ENCODE results near the gene OR51T1.

Gene OR51T1

GRCh38 chr11:4921796-4922195, 40.1 kb downstream of the OR51T1 start:
- no peak overlapping the region for H3K4me2 ChIP-seq (ENCODE audit: low read depth, low read length, poor library complexity, severe bottlenecking)
- no peaks in the 10 kb centered on the region for H3K36me3 ChIP-seq (ENCODE audit: low read length)
- H3K4me3 ChIP-seq (ENCODE audit: insufficient read depth, low read length, poor library complexity, severe bottlenecking): no peak overlapping the region
- H3K9me3 ChIP-seq (ENCODE audit: insufficient read depth, low read length): no peaks in the 10 kb centered on the region
- no peaks in the 10 kb centered on the region for H4K20me1 ChIP-seq (ENCODE audit: low read depth, low read length)
- no peaks in the 10 kb centered on the region for H3K9me2 ChIP-seq (replicated peaks; ENCODE audit: insufficient read depth, low read length)
- H3K27me3 ChIP-seq (ENCODE audit: low read length): no peaks in the 10 kb centered on the region
- TF ChIP-seq EZH2phosphoT487 (conservative IDR thresholded peaks at IDR 0.05; ENCODE audit: low read length) (no peak), CTCF (IDR thresholded peaks at IDR 0.05; ENCODE audit: insufficient read depth, low read length, poor library complexity, severe bottlenecking) (no peak)
- H3K79me2 ChIP-seq (ENCODE audit: insufficient read depth, low read length): no peaks in the 10 kb centered on the region
- no peaks in the 10 kb centered on the region for H3F3A ChIP-seq (ENCODE audit: insufficient read depth)
- H3K9ac ChIP-seq (ENCODE audit: low read length): no peak overlapping the region
- H3K27ac ChIP-seq (ENCODE audit: low read depth, low read length): no peak overlapping the region
- no peak overlapping the region for H2AFZ ChIP-seq (ENCODE audit: low read depth, low read length, severe bottlenecking)

- Histone ChIP-seq H3F3A (ENCODE audit: insufficient read depth) (no peaks in the 10 kb centered on the region), H2AFZ (ENCODE audit: low read depth, low read length, severe bottlenecking) (no peak overlapping the region), H3K36me3 (ENCODE audit: low read length) (no peaks in the 10 kb centered on the region), H3K4me3 (ENCODE audit: insufficient read depth, low read length, poor library complexity, severe bottlenecking) (no peak overlapping the region), H3K79me2 (ENCODE audit: insufficient read depth, low read length) (no peaks in the 10 kb centered on the region), H3K27ac (ENCODE audit: low read depth, low read length) (no peak overlapping the region), H4K20me1 (ENCODE audit: low read depth, low read length) (no peaks in the 10 kb centered on the region), H3K9me2 (replicated peaks; ENCODE audit: insufficient read depth, low read length) (no peaks in the 10 kb centered on the region), H3K4me2 (ENCODE audit: low read depth, low read length, poor library complexity, severe bottlenecking) (no peak overlapping the region), H3K9me3 (ENCODE audit: insufficient read depth, low read length) (no peaks in the 10 kb centered on the region), H3K27me3 (ENCODE audit: low read length) (no peaks in the 10 kb centered on the region), H3K9ac (ENCODE audit: low read length) (no peak overlapping the region)
- TF ChIP-seq CTCF (IDR thresholded peaks at IDR 0.05; ENCODE audit: insufficient read depth, low read length, poor library complexity, severe bottlenecking) (no peak), EZH2phosphoT487 (conservative IDR thresholded peaks at IDR 0.05; ENCODE audit: low read length) (no peak)
Measured at GRCh38 chr11:4922304-4922703, 40.6 kb downstream of the OR51T1 start.

GRCh38 chr11:4924239-4924638, 42.5 kb downstream of the OR51T1 start, which contains the start of gene OR51G1:
Gene OR51G1 (minus strand): TSS chr11:4924339. CDS start chr11:4924339, 0 bp downstream.
- no peak within 1 kb of the TSS for H2AFZ ChIP-seq (ENCODE audit: low read depth, low read length, severe bottlenecking)
- H3K9ac ChIP-seq (ENCODE audit: low read length): no peak within 1 kb of the TSS
- H3K9me3 ChIP-seq (ENCODE audit: insufficient read depth, low read length): no peaks in the 10 kb centered on the region
- H3K79me2 ChIP-seq (ENCODE audit: insufficient read depth, low read length): no peaks in the 10 kb centered on the region
- H3K9me2 ChIP-seq (replicated peaks; ENCODE audit: insufficient read depth, low read length): no peaks in the 10 kb centered on the region
- no peaks in the 10 kb centered on the region for H3F3A ChIP-seq (ENCODE audit: insufficient read depth)
- no peaks in the 10 kb centered on the region for H4K20me1 ChIP-seq (ENCODE audit: low read depth, low read length)
- H3K27ac ChIP-seq (ENCODE audit: low read depth, low read length): no peak within 1 kb of the TSS
- H3K27me3 ChIP-seq (ENCODE audit: low read length): no peaks in the 10 kb centered on the region
- TF ChIP-seq CTCF (IDR thresholded peaks at IDR 0.05; ENCODE audit: insufficient read depth, low read length, poor library complexity, severe bottlenecking): no peak
- TF ChIP-seq EZH2phosphoT487 (conservative IDR thresholded peaks at IDR 0.05; ENCODE audit: low read length): no peak
- H3K4me3 ChIP-seq (ENCODE audit: insufficient read depth, low read length, poor library complexity, severe bottlenecking): no peak within 1 kb of the TSS
- no peaks in the 10 kb centered on the region for H3K36me3 ChIP-seq (ENCODE audit: low read length)
- H3K4me2 ChIP-seq (ENCODE audit: low read depth, low read length, poor library complexity, severe bottlenecking): no peak within 1 kb of the TSS

All from SU-DHL-6 (cell line).